Stimulated activated CD8-positive, alpha-beta memory T cell treated with anti-CD3 and anti-CD28 coated beads, Interleukin-4, amount 100 ng/mL, for 4 hours (primary cell): Measurements from ENCODE around the gene EPHB1.

Experiments used
- DNase-seq, 2 donors: peaks; one replicate each; pipeline ENCODE4 v3.0.0-alpha.2; 2020; ENCODE audit warnings: low read depth in 2 of 2, low spot score in 1 of 2

EPHB1 gene

GRCh38 chr3:134877788-134878187 lies 82.7 kb downstream of the EPHB1 start:
- no peak for DNase-seq

- no peak for DNase-seq
These were observed 84.9 kb downstream of the EPHB1 start for GRCh38 chr3:134879990-134880389.

- DNase-seq: no peak
These were observed 85.4 kb downstream of the EPHB1 start for GRCh38 chr3:134880431-134880830.

- DNase-seq: no peak
These were observed 86.2 kb downstream of the EPHB1 start for GRCh38 chr3:134881305-134881704.

GRCh38 chr3:134883697-134884385 lies 88.8 kb downstream of the EPHB1 start:
- no peak for DNase-seq

GRCh38 chr3:134885877-134886621 lies 91.0 kb downstream of the EPHB1 start:
- no peak for DNase-seq

GRCh38 chr3:134886991-134887390 lies 91.9 kb downstream of the EPHB1 start:
- DNase-seq: no peak

- DNase-seq: no peak
These were observed 92.5 kb downstream of the EPHB1 start for GRCh38 chr3:134887536-134887935.

GRCh38 chr3:134892326-134892725 lies 97.3 kb downstream of the EPHB1 start:
- no peak for DNase-seq

GRCh38 chr3:134892761-134893160 lies 97.7 kb downstream of the EPHB1 start:
- no peak for DNase-seq

- DNase-seq: no peak
These were observed 99.5 kb downstream of the EPHB1 start for GRCh38 chr3:134894533-134894932.

- DNase-seq: no peak
These were observed 100.1 kb downstream of the EPHB1 start for GRCh38 chr3:134895181-134895580.

- DNase-seq: no peak
These were observed 101.1 kb downstream of the EPHB1 start for GRCh38 chr3:134896141-134896540.

GRCh38 chr3:134896696-134897095 lies 101.6 kb downstream of the EPHB1 start:
- DNase-seq: no peak

- no peak for DNase-seq
These were observed 102.5 kb downstream of the EPHB1 start for GRCh38 chr3:134897391-134898141.

- no peak for DNase-seq
These were observed 103.2 kb downstream of the EPHB1 start for GRCh38 chr3:134898181-134898754.

GRCh38 chr3:134899786-134900185 lies 104.7 kb downstream of the EPHB1 start:
- no peak for DNase-seq

- no peak for DNase-seq
These were observed 105.4 kb downstream of the EPHB1 start for GRCh38 chr3:134900482-134900881.

- no peak for DNase-seq
These were observed 106.4 kb downstream of the EPHB1 start for GRCh38 chr3:134901461-134901860.

- no peak for DNase-seq
These were observed 108.8 kb downstream of the EPHB1 start for GRCh38 chr3:134903837-134904236.

- DNase-seq: no peak
These were observed 109.2 kb downstream of the EPHB1 start for GRCh38 chr3:134904241-134904771.
